HL-60 (cell line): ENCODE data around the gene ANKDD1A.

Experiments used
- GABPA ChIP-seq: IDR thresholded peaks from 2 replicates; pipeline ENCODE4 v1.6.1; 2012; ENCODE audit warnings: low read depth
- TF ChIP-seq, protein P1 (sequence below): IDR thresholded peaks from one replicate; pipeline ENCODE4 v1.5.1; 2011; ENCODE audit warnings: low read length, control low read depth, inconsistent platforms; ENCODE audit not compliant: insufficient read depth

DNA sequence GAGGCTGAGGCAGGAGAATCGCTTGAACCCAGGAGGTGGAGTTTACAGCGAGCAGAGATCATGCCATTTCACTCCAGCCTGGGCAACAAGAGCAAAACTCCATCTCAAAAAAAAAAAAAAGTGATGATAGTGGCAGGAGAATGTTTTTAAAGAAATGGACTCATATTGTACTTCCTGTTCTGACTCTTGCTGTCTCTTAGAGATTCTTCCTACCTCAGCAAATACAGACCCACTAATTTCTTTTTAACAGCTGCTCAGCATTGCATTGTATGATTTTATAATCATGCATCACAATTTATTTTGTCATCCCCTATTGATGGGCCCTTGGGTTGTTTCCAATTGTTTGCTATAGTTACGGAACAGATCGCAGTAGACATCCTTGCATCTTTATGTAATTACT, 8.8 kb upstream of the ANKDD1A start:
- TF ChIP-seq, protein P1, sequence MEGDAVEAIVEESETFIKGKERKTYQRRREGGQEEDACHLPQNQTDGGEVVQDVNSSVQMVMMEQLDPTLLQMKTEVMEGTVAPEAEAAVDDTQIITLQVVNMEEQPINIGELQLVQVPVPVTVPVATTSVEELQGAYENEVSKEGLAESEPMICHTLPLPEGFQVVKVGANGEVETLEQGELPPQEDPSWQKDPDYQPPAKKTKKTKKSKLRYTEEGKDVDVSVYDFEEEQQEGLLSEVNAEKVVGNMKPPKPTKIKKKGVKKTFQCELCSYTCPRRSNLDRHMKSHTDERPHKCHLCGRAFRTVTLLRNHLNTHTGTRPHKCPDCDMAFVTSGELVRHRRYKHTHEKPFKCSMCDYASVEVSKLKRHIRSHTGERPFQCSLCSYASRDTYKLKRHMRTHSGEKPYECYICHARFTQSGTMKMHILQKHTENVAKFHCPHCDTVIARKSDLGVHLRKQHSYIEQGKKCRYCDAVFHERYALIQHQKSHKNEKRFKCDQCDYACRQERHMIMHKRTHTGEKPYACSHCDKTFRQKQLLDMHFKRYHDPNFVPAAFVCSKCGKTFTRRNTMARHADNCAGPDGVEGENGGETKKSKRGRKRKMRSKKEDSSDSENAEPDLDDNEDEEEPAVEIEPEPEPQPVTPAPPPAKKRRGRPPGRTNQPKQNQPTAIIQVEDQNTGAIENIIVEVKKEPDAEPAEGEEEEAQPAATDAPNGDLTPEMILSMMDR, result no peak
- no peak for TF ChIP-seq GABPA
